GM18502 (cell line): ENCODE data around the gene TBCD.

ENCODE experiments used
- ATAC-seq: cut with Tn5 transposase; IDR thresholded peaks from one replicate; pipeline ENCODE4 v1.9.1; 2021; ENCODE audit warnings: mild to moderate bottlenecking; ENCODE audit not compliant: unreplicated experiment, poor library complexity

The TBCD gene

DNA sequence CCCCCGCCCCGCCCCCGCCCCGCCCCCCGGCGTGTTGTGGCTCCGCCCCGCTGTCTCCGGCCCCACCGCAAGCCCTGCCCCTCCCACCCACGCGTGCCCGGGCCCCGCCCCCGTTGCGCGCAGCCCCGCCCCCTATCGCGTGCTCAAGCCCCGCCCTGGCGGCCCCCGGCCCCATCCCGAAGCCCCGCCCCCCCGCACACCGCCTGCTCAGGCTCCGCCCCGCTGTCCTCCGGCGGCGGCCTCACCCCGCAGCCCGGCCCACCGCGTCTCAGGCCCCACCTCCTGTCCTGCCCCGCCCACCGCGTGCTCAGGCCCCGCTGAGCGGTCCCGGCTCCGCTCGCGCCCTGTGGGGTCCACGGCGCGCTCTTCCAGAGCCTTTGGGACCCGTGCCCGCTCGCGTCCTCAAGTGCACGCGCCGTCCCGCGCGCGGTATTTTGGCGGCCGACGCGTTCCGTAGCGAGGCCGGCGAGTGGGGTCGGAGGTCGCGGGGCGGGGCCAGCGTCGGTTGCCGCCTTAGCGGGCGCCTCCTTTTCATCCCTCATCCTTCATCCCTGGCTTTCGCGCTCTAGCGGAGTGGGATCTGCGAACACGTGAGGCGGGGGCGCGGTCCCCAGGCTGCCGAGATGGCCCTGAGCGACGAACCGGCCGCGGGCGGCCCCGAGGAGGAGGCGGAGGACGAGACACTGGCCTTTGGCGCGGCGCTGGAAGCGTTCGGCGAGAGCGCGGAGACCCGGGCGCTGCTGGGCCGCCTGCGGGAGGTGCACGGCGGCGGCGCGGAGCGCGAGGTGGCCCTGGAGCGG is at the start of gene TBCD:
Gene TBCD, plus strand, starts transcription at position 495 of the 800 bp plus-strand sequence. Its CDS starts 129 bp downstream, at position 624.
- ATAC-seq, result peak; percentile 73

DNA sequence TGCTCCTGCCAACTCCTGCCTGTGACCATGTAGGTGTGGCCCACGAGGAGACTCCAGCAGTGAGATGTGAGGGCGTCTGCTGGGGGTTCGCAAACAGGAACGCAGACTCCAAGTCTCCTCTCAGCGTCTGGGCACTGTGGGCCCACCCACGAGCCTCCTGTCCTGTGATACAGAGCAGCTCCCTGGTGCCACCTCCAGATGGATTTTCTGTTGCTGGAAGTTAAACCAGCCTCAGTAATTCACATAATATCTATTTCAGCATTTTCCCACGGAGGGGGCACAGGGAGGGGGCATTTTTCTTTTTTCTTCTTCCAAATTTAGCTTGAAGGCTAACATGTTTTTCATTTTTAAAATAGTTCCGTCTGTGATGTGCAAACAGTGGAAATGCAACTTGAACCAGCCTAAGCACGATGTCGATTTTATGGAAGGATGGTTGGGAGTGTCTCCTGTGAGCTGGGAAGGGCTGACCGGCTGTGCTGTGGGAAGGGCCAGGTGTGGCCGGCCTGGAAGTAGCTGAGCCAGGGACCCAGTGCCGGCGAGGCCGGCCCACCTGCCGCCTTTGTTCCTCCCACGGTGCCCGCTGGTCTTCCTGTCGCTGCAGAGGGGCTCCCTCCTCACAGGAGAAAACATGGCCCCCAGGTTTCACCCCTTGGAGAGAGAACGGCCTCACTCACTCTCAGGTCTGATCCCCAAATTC is 49.5 kb upstream of the TBCD start:
- no peak for ATAC-seq

DNA sequence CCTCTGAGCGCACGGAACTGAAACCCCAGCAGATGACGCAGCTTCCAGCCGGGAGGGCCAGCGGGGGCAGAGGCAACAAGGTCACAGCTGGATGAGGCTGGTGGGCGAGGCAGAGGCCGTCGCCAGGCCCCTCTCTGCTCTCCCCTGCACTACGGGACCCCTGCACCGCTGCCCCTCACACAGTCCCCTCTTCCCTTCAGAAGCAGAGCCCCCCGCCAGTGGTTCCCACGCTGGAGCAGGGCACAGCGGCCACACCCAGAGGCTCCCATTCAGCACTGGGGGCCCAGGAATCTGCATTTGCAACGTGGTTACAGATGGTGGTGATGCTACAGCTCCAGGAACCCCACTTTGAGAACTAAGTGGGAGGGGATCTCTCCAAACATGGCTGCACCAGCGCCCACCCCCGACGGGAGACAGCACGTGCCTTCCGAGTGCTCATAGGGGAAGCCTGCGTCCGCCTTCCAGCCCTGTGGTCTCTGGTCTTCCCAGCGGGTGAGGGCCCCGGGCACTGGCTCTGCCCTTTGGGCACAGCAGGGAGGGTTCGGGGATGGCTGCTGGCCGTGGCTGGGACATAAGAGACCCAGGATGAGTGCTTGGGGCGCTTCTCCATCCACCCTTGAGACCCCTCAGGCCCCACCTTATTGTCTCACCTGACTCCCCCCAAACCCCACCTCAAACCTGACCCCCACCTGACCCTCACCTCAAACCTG is 48.7 kb upstream of the TBCD start:
- ATAC-seq, result no peak

DNA sequence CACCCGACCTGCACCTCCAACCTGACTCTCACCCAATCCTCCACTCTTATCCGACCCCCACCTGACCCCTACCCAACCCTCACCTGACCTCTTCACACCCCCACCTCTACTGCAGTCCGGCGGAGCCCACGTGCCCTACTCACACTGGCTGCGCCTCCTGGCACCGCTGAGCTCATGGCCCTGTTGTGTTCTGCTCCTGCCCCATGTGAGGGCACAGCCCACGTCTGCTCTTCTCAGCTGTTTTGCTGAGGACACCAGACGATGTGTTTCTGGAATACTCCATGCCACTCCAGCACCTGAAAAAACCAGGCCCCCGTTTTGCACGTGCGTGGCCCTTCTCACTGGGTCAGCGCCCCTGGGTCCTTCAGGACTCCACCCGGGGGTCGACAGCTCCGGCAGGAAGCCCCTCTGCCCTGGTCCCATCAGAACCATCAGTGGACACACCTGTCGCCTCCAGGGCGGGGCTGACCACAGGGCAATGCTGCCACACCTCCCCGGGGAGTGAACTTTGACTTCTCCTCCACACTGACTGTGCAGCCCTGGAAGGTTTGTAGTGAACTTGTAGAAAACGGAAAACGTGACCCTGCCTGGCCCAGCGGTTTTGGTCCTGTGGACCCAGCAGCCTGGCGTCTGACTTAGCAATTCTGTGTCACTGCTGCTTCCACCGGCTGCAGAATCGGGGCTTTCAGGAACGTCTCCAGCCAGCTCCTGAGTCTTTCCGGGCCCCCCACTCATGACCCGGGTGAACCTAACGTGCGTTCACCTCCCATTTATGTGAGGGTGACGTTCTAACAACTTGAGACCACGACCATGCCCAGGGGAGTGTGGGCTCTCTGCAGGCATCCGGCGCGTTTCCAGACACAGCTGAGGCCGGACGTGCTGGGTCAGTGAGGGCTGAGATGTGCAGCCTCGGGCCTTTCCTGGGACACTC is 47.7 kb upstream of the TBCD start:
- ATAC-seq, result no peak

DNA sequence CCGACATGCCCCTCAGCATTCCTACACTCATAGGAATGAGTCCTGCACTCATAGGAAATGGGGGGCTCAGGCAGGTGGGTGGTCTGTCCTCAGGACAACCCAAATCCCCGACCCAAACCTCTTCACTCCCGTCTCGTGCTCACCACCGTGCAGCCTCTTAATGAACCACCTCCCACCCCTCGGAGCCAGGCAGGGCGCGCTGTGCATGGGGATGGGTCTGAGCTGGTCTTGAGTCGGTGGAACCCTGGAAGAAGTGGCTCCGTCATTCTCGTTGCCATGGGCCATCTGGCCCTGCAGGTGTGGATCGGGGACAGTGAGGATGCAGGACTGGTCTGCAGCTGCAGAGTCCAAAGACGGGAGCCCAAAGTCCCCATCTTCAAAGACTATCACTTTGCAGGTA is 47.0 kb upstream of the TBCD start:
- no peak for ATAC-seq

DNA sequence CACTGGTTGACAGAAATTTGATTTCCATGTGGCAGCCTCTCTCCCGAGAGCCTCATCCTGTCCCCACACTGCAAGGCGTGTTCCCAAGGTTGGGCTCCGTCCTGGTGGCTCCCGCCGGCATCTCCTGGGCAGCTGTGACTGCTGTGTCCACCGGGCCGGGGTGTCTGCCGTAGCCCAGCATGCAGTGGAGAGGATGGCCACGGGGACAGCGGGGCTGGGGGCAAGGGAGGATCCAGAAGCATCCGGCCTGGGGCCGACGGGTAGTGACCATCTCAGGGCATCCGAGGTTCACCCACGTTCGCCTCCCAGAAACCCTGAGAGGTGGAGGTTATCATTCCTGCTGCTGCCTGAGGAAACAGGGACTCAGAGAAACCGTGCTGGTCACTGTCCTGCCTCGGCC is 46.1 kb upstream of the TBCD start:
- no peak for ATAC-seq

DNA sequence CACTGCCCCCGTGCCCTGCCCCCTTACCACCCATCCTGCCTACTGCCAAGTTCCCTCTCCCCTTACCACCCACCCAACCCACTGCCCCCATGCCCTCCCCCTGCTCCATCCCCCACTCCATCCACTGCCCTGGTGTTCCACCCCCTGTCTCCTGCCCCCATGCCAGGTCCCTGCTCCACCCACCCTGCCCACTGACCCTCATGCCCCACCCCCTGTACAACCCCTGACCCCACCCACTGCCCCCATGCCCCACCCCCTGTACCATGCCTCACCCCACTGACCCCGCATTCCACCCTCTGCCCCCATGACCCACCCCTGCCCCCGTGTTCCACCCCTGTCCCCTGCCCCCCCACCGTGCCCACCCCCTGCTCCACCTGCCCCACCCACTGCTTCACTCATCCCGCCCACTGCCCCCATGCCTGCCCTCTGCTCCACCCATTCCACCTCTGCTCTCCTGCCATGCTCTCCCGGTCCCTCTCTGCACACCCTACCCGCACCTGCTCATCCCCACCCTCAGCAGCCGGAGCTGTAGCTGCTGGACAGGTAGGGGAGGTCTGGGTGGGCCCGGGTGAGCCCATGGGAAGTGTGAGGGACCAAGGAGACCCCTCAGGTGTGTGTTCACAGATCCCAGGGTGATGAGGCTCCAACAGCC is 42.7 kb upstream of the TBCD start:
- ATAC-seq, result no peak

DNA sequence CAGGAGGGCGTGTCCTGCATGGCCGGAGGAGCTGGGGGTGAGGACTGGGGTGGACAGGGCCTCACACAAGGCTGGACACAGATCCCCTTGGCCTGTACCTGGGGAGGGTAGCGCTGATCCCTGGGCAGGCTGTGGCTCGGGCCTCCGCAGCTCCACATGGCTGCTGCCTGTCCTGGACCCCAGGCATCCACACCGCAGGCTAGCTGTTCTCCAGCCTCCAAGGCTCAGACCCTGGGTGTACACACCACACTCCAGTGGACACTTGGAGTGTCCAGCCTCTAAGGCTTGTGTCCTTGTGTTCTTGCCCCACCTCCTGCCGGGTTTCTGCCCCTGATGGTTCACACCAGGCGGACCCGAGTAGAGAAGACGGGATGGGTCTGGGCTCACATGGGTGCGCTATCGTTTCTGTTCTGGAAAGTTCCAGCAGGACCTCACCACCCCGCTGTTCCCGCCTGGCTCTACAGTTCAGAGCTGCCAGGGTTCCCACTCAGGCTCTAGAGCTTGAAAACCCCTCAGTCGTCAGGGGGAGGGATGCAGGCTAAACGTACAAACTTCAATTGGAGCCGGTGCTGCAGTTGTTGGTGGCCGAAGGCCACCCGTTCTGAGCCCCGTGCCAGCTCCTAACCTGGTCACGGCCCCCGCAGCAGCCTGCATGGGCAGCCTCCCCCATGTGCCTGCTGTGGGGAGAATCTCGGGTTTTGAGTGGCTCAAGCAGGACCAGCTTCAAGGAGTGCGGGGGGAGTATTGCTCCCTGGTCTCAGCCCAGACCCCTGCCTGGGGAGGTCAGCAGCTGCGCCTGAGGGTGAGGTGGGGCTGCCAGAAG is 42.0 kb upstream of the TBCD start:
- ATAC-seq, result no peak

DNA sequence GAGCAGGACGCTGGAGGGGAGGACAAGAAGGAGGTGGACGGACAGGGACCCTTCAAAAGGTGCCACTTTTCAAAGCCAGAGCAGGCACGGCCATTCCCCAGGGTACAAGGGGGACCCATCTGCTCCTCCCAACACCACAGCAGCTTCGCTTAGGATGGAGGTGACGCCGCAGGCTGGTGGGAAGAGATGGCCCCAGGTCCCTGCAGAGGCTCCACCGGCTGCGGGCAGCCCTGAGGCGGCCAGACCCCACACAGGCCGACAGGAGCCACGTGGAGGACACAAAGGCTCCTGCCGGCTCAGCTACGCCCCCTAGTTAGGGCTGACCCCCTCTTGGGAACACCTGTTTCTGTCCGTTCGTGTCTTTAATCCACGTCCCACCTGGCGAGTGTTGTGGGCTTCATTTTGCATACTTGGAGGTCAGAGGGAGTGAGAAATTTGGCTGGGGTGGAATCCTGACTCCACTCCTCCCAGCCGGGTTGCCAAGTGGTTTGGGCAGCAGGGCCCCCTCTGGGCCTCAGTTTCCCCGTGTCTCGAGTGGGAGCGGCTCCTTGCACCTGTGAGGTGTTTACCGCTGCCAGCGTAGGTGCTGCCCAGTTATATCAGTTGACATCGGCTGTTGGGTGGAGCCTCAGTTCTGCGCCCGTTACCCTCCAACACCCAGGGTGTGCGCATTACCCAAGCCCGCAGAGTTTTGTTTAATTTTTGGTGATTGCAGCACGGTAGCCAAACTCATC is 41.2 kb upstream of the TBCD start:
- ATAC-seq, result no peak

DNA sequence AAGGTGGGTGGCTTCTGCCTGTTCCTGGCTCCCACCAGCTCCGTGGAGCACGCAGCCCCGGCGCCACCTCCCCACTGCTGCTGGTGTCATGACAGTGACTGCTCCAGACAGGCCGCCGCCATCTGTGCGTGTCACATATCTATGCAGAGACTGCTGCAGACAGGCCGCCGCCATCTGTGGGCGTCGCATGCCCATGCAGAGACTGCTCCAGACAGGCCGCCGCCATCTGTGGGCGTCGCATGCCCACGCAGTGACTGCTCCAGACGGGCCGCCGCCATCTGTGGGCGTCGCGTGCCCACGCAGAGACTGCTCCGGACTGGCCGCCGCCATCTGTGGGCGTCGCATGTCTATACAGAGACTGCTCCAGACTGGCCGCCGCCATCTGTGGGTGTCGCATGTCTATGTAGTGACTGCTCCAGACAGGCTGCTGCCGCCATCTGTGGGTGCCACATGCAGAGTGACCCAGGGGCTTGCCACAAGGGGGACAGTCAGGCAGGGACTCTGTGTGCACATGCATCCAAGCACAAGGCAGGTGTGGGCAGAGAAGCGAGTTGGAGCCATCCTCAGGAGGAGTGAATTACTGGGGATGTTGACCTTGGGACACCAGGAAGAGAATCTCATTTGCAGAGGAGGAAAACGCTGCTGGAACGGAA is 38.7 kb upstream of the TBCD start:
- ATAC-seq, result no peak

DNA sequence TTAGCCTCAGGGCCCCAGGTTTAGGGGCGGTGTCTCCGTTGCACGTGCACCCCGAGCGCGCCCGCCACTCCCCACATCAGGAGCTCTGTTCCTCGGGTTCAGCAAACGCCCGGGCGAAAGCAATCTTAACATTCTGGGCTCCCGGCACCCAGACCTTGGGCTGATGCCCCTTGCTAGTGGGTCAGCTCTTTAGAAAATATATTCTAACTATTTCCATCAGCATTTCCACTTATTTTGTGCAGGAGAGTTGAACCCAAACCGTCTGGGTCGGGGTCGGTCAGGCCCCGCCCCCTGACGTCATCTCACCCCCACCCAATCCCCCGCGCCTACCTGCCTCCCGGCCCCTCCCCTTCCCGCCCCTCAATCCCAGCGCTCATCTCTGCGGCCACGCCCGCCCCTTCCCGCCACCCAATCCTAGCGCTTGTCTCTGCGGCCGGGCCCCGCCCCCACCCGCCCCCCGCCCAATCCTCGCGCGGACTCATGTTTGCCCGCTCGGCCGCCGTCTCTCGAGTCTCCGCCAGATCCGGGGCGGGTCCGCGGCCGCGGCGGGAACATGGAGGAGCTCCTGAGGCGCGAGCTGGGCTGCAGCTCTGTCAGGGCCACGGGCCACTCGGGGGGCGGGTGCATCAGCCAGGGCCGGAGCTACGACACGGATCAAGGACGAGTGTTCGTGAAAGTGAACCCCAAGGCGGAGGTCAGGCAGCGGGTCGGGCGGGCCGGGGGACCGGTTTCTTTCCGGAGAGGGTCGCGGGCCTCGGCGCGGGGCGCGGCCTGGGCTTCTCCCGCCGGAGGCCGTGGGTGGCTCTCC is 35.5 kb upstream of the TBCD start, which contains the start of gene FN3KRP:
Gene FN3KRP, plus strand, starts transcription at position 504 of the 808 bp plus-strand sequence. Its CDS starts 50 bp downstream, at position 554.
- ATAC-seq, result peak; percentile 70

DNA sequence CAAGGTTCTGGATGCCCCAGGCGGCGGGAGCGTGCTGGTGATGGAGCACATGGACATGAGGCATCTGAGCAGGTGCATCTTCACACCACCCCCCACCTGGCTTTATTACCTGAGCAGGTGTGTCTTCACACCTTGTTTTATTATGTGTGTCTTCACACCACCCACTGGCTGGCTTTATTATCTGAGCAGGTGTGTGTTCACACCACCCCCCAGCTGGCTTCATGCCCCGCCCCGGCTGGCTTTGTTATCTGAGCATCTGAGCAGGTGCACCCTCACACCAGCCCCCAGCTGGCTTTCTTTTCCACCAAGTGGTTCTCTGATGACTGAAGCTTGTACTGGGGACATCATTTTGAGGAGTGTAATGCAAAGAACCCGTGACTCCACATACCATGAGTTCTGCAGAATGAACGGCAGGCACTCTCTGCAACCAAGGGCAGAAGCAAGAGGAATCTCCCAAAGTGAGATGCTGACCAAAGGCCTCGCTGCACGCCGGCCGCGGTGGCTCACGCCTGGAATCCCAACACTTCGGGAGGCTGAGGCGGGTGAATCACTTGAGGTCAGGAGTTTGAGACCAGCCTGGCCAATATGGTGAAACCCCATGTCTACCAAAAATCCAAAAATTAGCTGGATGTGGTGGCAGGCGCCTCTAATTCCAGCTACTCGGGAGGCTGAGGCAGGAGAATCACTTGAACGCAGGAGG is 32.7 kb upstream of the TBCD start:
- no peak for ATAC-seq

DNA sequence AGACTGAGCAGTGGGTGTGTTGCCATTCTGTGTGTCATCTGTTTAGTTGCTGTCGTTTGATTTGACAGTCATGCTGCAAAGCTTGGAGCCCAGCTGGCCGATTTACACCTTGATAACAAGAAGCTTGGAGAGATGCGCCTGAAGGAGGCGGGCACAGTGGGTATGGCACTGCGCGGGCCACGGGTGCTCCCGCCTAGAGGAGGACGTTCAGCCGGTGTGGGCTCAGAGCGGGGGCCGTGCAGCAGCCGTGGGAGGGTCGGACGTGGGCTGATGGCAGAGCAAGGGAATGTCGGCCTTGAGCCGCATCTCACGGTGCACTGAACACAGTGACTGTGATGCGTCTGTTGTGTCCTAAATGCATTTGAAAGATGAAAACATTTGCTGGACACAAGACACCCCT is 31.7 kb upstream of the TBCD start:
- no peak for ATAC-seq

DNA sequence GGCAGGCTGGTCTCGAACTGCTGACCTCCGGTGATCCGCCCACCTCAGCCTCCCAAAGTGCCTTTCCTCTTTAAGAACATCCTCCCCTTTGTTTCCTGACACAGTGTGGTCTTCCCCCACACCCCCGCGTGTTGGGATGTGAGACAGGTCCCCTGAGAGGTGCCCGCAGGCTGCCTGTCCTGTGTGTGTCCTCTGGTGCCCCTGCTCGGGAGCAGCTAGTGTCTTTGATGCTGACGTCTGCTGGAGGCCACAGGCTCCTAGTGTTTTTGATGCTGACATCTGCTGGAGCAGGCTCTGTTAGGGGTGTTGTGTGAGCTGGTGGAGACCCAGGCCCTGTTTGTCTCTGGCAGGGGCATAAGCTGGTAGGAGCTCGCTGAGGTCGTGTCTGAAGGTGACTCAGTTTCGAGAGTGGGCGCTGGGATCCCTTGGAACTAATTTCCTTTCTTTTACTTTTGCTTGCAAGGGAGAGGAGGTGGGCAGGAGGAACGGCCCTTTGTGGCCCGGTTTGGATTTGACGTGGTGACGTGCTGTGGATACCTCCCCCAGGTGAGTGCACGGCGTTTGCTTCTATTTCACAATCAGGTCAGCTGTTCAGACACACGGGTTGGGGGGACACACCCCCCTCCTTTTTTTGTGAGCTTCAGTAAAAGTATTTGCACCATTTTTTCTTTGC is 29.4 kb upstream of the TBCD start:
- ATAC-seq, result no peak

DNA sequence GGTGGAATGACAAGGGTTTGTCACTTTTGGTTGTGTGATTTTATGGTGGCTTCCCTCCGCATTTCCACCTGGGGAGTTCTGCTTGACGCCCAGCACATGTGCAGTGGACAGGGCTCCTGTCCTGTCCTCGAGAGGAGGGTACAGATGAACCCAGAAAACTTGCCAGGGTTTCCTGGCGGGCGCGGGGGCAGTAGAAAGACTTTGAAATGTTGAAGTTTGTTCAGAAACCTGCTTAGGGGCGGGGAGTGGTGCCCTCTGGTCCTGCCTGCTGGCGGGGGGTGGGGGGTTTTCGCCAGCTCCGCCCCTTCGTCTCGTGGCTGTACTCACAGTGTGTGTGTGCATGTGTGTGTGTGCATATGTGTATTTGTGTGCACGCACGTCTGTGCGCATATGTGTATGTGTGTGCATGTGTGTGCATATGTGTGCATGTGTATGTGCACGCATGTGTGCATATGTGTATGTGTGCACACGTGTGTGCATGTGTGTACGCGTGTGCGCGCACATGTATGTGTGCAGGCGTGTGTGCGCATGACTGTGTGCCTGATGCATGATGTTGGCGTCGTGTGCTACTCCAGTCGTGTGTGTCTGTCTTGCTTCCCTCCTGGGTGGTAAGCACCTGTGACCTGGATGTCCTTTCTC is 28.6 kb upstream of the TBCD start:
- ATAC-seq, result no peak
